Erythroblast (primary cell): Measurements from ENCODE around the gene TRMT10B.

Experiments used
- GATA1 ChIP-seq: IDR thresholded peaks from 2 replicates; pipeline ENCODE4 v1.6.1; 2011; ENCODE audit warnings: low read depth, mild to moderate bottlenecking, control low read depth, low read length, moderate library complexity
- POLR2A ChIP-seq: IDR thresholded peaks from 2 replicates; pipeline ENCODE4 v1.6.1; 2011; ENCODE audit warnings: mild to moderate bottlenecking, low read length

GRCh38 chr9:37732952-37733351 lies 20.7 kb upstream of the TRMT10B start:
- TF ChIP-seq POLR2A (no peak), GATA1 (no peak)
